Thyroid gland (tissue), 4 donors: ENCODE results near the gene ZNF518A. TPM values are rescaled to one million over a fixed set of nuclear protein-coding genes. Genes with fewer than 3 reads are reported as not detected.

Experiments used
- DNase-seq, 2 donors: peaks; one replicate each; pipeline ENCODE4 v3.0.0-alpha.2; 2019
- H3K27ac ChIP-seq, 3 donors: fragments of 200-600 bp; sonication (generic); 1 replicate in 2 of 3; 2 replicates in 1 of 3; pipeline ENCODE4 v1.5.1; 2016 to 2019; ENCODE audit warnings: mild to moderate bottlenecking in 1 of 3, moderate library complexity in 1 of 3
- H3K27me3 ChIP-seq: fragments of 200-600 bp; sonication (generic); one replicate; pipeline ENCODE4 v1.5.1; 2019
- H3K36me3 ChIP-seq, 2 donors: fragments of 200-600 bp; sonication (generic); one replicate each; pipeline ENCODE4 v1.5.1; 2016 to 2019
- H3K4me1 ChIP-seq, 2 donors: fragments of 200-600 bp; sonication (generic); one replicate each; pipeline ENCODE4 v1.5.1; 2017 to 2019
- H3K4me3 ChIP-seq, 3 donors: fragments of 200-600 bp; sonication (generic); replicated peaks in 1 of 3; 1 replicate in 2 of 3; 2 replicates in 1 of 3; pipeline ENCODE4 v1.5.1; 2016; ENCODE audit warnings: mild to moderate bottlenecking in 1 of 3
- H3K9me3 ChIP-seq: fragments of 200-600 bp; sonication (generic); one replicate; pipeline ENCODE4 v1.5.1; 2017
- POLR2A ChIP-seq, 2 donors: fragments of 450-650 bp; IDR thresholded peaks; one replicate each; pipeline ENCODE4 v1.6.1; 2017; ENCODE audit warnings: antibody characterized with exemption in 2 of 2, mild to moderate bottlenecking in 2 of 2, moderate library complexity in 1 of 2
- WGBS, 2 donors: methylation state at CpG; one replicate each; pipeline ENCODE4 v1.1.5; 2017; 5-methylcytosine and 5-hydroxymethylcytosine counted together
- intact Hi-C: fragments of 100-400 bp; cut with DNase I; formaldehyde crosslinking; loops from one replicate; pipeline ENCODE4 v1.15.1; 2023
- total RNA-seq, 4 donors: library from RNA; depleted of rRNA; stranded (reverse); fragments of >200 nt; gene quantifications; one replicate each; pipeline ENCODE4 v1.2.3, GENCODE V29; 2016
- TF ChIP-seq, protein P1 (sequence below), 6 experiments: fragments of 200-600 bp in 3 of 6; fragments of 450-650 bp in 3 of 6; sonication (generic) in 3 of 6; IDR thresholded peaks; one replicate each; pipeline ENCODE4 v1.5.1; 2016 to 2019; ENCODE audit warnings: antibody characterized with exemption in 6 of 6, mild to moderate bottlenecking in 2 of 6, inconsistent platforms in 1 of 6, moderate library complexity in 1 of 6

The ZNF518A gene, protein sequence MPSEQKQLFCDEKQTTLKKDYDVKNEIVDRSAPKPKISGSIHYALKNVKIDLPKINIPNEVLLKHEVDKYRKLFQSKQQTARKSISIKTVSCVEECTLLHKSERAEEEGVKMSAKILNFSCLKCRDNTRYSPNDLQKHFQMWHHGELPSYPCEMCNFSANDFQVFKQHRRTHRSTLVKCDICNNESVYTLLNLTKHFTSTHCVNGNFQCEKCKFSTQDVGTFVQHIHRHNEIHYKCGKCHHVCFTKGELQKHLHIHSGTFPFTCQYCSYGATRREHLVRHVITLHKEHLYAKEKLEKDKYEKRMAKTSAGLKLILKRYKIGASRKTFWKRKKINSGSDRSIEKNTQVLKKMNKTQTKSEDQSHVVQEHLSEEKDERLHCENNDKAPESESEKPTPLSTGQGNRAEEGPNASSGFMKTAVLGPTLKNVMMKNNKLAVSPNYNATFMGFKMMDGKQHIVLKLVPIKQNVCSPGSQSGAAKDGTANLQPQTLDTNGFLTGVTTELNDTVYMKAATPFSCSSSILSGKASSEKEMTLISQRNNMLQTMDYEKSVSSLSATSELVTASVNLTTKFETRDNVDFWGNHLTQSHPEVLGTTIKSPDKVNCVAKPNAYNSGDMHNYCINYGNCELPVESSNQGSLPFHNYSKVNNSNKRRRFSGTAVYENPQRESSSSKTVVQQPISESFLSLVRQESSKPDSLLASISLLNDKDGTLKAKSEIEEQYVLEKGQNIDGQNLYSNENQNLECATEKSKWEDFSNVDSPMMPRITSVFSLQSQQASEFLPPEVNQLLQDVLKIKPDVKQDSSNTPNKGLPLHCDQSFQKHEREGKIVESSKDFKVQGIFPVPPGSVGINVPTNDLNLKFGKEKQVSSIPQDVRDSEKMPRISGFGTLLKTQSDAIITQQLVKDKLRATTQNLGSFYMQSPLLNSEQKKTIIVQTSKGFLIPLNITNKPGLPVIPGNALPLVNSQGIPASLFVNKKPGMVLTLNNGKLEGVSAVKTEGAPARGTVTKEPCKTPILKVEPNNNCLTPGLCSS (N-terminal part only)
- 10 to 100 TPM; 31.1 to 43.5 (median 35.5) TPM for total RNA-seq

DNA sequence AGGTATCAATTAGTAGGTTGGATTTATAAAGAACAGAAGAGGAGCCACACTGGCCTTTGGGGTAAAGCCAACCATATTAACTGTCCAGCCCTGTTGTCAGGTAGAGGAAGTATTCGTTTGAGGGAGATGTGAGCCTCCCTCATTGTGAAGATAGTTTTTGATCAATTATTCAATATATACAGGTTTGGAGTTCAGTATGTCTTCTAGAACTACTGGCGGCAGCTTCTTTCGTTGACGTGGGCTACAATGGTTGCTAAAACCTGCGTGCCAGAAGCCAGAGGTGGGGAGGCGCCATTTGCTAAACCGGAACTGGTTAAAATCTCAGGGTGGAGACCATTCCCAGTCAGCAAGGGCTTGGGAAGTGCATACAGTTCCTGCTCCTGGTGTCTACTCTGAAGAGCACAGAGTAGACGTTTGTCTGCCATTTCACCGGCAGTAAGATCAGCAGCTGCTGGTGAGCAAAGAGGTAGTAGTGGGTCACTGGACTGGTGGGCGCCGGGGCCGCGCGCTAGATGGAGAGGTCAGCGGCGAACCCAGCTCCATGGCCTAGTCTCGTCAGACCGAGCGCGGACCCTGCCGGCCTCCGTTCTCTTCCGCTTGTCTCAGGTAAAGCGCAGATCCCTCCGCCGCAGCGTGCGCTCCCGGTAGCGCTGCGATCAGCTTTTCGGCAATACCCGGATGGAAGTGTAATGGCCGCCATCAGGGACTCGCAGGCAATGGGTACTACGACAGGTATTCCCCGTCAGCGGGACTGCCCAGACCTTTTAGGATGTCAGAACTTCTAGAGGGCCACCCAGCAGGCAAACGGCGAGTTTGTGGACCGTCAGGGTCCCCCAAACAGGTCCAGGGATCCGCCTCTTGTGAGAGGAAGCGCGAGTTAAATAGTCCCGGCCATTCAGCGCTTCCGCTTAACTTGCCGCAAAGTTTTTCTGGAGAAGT, at the start of gene ZNF518A:
TSS of gene ZNF518A (plus strand) at position 911 of the 939 bp plus-strand sequence. CDS start 26,026 bp downstream, outside the sequence.
- no peaks in the 10 kb centered on the region for H3K9me3 ChIP-seq
- WGBS, 2 donors = 21 to 30% methylated on average over 15 to 19 of the region's 48 CpGs
- peaks cover 7 to 8% of the 10 kb centered on the region in 2 donors for H3K4me1 ChIP-seq
- peak; percentile 90 to 93 for DNase-seq
- H3K4me3 ChIP-seq = peak within 1 kb of the TSS; percentile 67 to 98 (median 72)
- peaks cover 0 to 12% of the 10 kb centered on the region in 2 donors for H3K36me3 ChIP-seq
- peak within 1 kb of the TSS; percentile 88 to 96 (median 95) for H3K27ac ChIP-seq
- peak in 1 of 2 donors; percentile 40 for TF ChIP-seq POLR2A (IDR thresholded peaks at IDR 0.05)
- TF ChIP-seq, protein P1, sequence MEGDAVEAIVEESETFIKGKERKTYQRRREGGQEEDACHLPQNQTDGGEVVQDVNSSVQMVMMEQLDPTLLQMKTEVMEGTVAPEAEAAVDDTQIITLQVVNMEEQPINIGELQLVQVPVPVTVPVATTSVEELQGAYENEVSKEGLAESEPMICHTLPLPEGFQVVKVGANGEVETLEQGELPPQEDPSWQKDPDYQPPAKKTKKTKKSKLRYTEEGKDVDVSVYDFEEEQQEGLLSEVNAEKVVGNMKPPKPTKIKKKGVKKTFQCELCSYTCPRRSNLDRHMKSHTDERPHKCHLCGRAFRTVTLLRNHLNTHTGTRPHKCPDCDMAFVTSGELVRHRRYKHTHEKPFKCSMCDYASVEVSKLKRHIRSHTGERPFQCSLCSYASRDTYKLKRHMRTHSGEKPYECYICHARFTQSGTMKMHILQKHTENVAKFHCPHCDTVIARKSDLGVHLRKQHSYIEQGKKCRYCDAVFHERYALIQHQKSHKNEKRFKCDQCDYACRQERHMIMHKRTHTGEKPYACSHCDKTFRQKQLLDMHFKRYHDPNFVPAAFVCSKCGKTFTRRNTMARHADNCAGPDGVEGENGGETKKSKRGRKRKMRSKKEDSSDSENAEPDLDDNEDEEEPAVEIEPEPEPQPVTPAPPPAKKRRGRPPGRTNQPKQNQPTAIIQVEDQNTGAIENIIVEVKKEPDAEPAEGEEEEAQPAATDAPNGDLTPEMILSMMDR (IDR thresholded peaks at IDR 0.05) = no peak
- intact Hi-C loops = loop anchor here (2.0 kb wide), 1 partner anchor 39 kb away; no protein-coding TSS in a partner anchor
- H3K27me3 ChIP-seq = peaks cover 2% of the 10 kb centered on the region

DNA sequence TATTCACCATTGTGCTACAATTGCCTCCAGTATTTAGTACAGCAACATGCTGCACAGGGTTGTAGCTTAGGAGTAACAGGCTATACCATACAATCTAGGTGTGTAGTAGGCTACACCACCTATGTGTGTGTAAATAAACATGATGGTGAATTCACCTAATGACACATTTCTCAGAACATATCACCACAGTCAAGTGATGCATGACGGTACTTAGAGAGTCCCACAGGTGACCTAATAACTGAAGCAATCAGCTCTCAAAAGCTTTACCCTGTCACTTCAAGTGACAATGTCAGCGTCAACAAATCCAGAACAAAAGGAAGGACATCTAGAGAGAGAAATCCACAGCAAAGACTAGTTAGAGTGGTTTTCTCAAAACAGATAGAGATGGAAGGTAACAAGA, 47.9 kb upstream of the ZNF518A start:
- TF ChIP-seq POLR2A (IDR thresholded peaks at IDR 0.05) = no peak
- TF ChIP-seq, protein P1 (IDR thresholded peaks at IDR 0.05) = no peak
- intact Hi-C loops = no loop called here
- Histone ChIP-seq H3K4me1 (no peaks in the 10 kb centered on the region), H3K27ac (no peak overlapping the region), H3K36me3 (no peaks in the 10 kb centered on the region), H3K9me3 (no peaks in the 10 kb centered on the region), H3K27me3 (no peaks in the 10 kb centered on the region), H3K4me3 (no peak overlapping the region)
- WGBS, 2 donors = 87 to 90% methylated on average over 2 of the region's 2 CpGs
- no peak for DNase-seq

DNA sequence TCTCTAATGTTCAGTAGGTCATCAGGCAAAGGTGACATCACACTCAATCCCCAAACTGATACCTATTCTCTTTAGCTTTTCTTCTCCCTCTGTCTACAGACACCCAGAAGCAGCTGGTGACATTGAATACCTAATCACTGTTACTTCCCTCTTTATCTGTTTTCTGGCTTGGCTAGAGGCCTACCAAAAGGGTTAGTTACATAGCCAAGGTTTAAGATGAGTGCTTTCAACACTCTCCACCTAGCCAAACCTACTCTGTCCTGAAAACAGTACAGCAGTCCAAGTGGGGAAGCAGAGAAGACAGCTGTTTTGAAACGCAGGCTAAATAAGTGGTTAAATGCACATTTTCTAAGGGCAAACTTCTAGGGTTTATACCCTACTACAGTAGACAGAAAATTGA, 47.3 kb upstream of the ZNF518A start:
- H3K27ac ChIP-seq = no peak overlapping the region
- 73 to 74% methylated on average over 1 of the region's 1 CpG for WGBS, 2 donors
- no peak overlapping the region for H3K4me3 ChIP-seq
- no peaks in the 10 kb centered on the region for H3K27me3 ChIP-seq
- intact Hi-C loops = no loop called here
- no peaks in the 10 kb centered on the region for H3K36me3 ChIP-seq
- no peaks in the 10 kb centered on the region for H3K4me1 ChIP-seq
- no peaks in the 10 kb centered on the region for H3K9me3 ChIP-seq
- TF ChIP-seq, protein P1 (IDR thresholded peaks at IDR 0.05) = no peak
- TF ChIP-seq POLR2A (IDR thresholded peaks at IDR 0.05) = no peak
- no peak for DNase-seq

DNA sequence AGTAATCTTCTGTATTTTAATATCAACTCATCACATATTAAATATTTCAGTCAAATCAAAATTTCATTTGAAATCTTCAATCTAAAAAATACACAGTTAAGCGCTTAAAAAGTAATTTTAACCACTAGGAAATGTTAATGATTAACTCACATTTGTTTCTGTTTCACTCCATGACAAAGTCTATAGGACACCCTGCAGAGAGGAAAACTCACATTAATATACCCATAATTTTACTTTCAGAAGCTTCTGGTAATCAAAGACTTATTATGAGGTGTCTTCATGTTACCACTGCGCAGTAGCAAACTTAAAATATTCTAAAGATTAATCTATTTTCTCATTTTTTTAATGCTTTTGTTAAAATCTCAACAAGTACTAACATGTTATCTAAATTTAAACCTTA, 41.0 kb upstream of the ZNF518A start:
- Histone ChIP-seq H3K4me3 (peak overlapping the region in 1 of 3 donors; percentile 82), H3K9me3 (no peaks in the 10 kb centered on the region), H3K27ac (no peak overlapping the region), H3K27me3 (peaks cover 5% of the 10 kb centered on the region), H3K36me3 (no peaks in the 10 kb centered on the region), H3K4me1 (peaks cover 0 to 5% of the 10 kb centered on the region in 2 donors)
- DNase-seq = no peak
- WGBS, 2 donors = 82 to 91% methylated on average over 2 of the region's 2 CpGs
- intact Hi-C loops = no loop called here
- TF ChIP-seq POLR2A (IDR thresholded peaks at IDR 0.05) = no peak
- TF ChIP-seq, protein P1 (IDR thresholded peaks at IDR 0.05) = no peak
